GM21390 (cell line): ENCODE data around the gene MCAT.

Experiments used
- ATAC-seq: cut with Tn5 transposase; IDR thresholded peaks from one replicate; pipeline ENCODE4 v1.9.1; 2021; ENCODE audit not compliant: unreplicated experiment

MCAT gene

GRCh38 chr22:43094551-43094950 is 48.6 kb downstream of the MCAT start:
- no peak for ATAC-seq

DNA sequence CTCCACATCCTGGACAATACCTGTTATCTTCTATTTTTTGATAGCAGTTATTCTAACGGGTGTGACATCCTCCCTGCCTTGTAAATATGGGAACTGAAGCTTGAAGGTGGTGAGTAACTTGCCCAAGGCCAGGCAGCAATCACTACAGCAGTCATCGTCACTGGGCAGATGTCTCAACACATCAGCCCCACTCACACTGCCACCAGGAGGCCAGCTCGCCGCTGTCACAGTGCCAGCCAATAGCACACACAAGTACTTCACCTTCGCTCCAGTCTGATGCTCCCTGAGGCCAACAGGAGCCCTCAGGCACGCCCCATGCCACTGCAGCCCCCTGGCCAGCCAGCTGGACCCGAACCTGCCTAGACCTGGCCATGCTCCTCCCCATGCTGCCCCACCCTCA is 49.1 kb downstream of the MCAT start:
- no peak for ATAC-seq

DNA sequence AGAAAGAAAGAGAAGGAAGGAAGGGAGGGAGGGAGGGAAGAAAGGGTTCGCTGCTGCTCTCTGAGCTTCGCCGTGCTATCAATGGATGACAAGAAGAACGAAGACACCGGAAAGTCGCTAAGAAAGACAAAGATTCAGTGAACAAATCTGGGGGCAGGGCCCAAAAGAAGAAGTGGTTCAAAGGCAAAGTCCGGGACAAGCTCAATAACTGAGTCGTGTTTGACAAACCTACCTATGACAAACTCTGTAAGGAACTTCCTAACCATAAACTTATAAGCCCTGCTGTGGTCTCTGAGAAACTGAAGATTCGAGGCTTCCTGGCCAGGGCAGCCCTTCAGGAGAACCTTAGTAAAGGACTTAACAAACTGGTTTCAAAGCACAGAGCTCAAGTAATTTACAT is 51.1 kb downstream of the MCAT start:
- ATAC-seq: no peak

GRCh38 chr22:43090130-43090789 is 52.9 kb downstream of the MCAT start:
- ATAC-seq: no peak

DNA sequence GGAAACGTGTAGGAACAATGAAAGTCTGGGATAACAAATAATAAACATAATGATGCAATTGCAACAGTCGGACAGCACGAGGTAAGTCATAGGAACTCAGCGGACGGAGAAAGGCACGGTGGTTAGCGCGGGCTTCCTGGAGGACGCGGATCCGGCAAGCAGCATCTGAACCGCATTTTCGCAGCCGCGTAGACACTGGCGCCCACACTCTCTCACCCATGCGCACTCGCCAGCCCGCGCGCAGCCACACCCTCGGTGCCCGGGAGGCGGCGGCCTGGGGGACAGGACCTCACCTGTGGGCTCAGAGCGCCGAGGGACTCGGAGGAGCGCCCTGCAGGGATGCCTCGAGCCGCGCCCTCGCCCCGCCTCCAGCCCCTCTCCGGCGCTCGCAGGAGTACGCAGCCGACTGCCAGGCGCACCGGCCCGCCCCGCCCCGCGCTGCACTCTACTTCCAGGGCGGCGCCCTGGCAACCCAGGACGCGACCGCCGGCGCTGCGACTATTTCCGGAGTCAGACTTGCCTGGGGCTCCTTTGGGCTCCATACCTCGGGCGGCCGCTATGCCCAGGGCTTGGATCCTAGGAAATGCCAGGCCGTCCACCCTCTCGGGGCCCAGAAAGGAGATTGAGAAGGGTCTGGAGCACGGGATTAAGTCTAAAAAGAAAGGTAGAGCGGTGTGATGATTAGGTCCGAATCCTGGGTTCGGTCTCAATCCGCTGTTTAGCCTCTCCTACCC is 54.0 kb downstream of the MCAT start, which contains the start of gene TTLL1:
Gene TTLL1, minus strand, starts transcription at position 408 of the 734 bp plus-strand sequence. CDS start 13,805 bp downstream, outside the sequence.
- peak; percentile 77 for ATAC-seq

DNA sequence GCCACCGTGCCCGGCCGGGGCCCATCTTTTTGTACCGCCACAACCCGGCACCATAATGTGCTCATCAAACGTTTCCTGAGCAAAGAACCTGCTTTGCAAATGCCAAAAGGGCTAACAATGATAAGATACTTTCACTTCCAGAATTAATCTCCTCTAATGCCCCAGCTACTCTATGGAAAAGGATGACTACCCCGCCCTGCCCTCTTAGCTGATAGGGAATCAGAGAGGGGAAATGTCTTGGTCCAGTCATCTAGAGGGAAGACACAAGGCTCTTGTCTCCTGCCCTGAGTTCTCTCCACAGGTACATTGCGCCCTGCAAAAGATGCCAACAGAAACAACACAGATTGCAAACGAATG is 54.6 kb downstream of the MCAT start:
- no peak for ATAC-seq

DNA sequence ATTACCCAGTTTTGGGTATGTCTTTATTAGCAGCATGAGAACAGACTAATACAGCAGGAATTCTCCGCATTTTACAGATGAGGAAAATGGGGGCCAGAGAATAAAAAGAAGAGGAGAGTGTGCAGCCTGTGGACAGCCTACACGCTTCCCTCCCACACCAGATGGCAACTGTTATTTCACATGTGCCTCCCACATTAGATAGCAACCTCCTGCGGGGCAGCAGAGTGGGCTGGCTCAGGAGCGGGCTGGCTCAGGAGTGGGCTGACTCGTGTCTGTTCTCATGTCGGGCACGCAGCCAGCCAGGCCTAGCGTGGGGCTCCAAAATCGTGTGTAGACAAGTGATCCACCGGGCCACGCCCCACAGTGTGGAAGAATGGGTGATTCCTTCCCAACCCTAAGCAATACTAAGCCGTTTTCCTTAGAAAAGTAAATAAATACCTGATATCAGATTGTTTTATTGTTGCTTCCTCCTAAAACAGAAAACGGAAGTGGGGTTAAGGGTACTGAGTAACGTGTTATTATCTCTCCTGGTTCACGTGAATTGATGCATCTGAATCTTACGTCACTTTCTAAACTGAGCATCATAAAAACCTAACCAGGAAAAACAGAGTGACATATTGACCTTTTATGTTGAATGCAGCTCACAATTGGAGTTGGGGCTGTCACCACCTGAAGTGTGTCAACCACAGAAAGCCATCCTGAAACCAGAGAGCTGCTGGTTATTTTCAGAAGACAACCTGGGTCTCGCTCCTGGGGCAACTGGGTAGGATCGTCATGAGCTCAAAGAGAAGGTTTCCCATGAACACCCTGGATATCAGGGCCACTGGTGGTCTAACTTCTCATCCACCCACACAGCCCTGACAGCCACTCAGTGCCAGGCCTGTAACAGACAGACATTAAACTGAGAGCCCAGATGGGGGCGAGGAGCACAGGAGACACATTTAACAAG is 57.3 kb downstream of the MCAT start:
- no peak for ATAC-seq
